IPS DF 6.9 (cell line): ENCODE measurements around the gene COL9A3.
A peak's percentile ranks its signal among the peaks of the same experiment; 100 is the strongest.

Source experiments
- DNase-seq: peaks from one replicate; pipeline ENCODE4 v3.0.0-alpha.2; 2013; ENCODE audit warnings: low read depth, low spot score
- H3K27ac ChIP-seq: one replicate; pipeline ENCODE4 v1.5.1; 2013; ENCODE audit warnings: low read length, control low read depth
- H3K27me3 ChIP-seq: 2 replicates; pipeline ENCODE4 v1.6.1; 2013; ENCODE audit warnings: mild to moderate bottlenecking, low read length; ENCODE audit not compliant: control insufficient read depth, insufficient read depth
- H3K36me3 ChIP-seq: 2 replicates; pipeline ENCODE4 v1.6.1; 2013; ENCODE audit warnings: low read length; ENCODE audit not compliant: control insufficient read depth, insufficient read depth
- H3K4me1 ChIP-seq: 2 replicates; pipeline ENCODE4 v1.6.1; 2013; ENCODE audit warnings: low read length; ENCODE audit not compliant: control insufficient read depth, insufficient read depth
- H3K4me3 ChIP-seq: 2 replicates; pipeline ENCODE4 v1.5.1; 2013; ENCODE audit warnings: mild to moderate bottlenecking, low read length
- H3K9me3 ChIP-seq: 2 replicates; pipeline ENCODE4 v1.6.1; 2013; ENCODE audit warnings: low read length, inconsistent platforms; ENCODE audit not compliant: control insufficient read depth, insufficient read depth
- WGBS: extraction: QIAGEN DNeasy Blood & Tissue Kit; methylation state at CpG from one replicate; pipeline ENCODE4 v1.1.7; 2013; ENCODE audit warnings: mixed read lengths, missing lambda C conversion rate; ENCODE audit not compliant: insufficient read length, insufficient coverage; 5-methylcytosine and 5-hydroxymethylcytosine counted together

The COL9A3 gene

GRCh38 chr20:62790075-62790474 is 26.8 kb upstream of the COL9A3 start:
- Histone ChIP-seq H3K4me3 (no peak overlapping the region), H3K36me3 (no peaks in the 10 kb centered on the region), H3K27ac (no peak overlapping the region), H3K4me1 (peaks cover 4% of the 10 kb centered on the region), H3K27me3 (no peaks in the 10 kb centered on the region), H3K9me3 (no peaks in the 10 kb centered on the region)
- WGBS, result no CpG with 5 or more reads among the region's 12 CpGs
- no peak for DNase-seq

GRCh38 chr20:62791301-62792181 is 25.3 kb upstream of the COL9A3 start:
- Histone ChIP-seq H3K4me3 (no peak overlapping the region; the same call in 1 of the 2 replicates), H3K4me1 (peaks cover 4% of the 10 kb centered on the region), H3K27ac (no peak overlapping the region), H3K36me3 (no peaks in the 10 kb centered on the region), H3K27me3 (no peaks in the 10 kb centered on the region), H3K9me3 (no peaks in the 10 kb centered on the region)
- DNase-seq, result no peak
- WGBS, result no CpG with 5 or more reads among the region's 23 CpGs

GRCh38 chr20:62792182-62792939 is 24.5 kb upstream of the COL9A3 start:
- Histone ChIP-seq H3K4me3 (no peak overlapping the region), H3K27me3 (no peaks in the 10 kb centered on the region), H3K27ac (no peak overlapping the region), H3K4me1 (peaks cover 4% of the 10 kb centered on the region), H3K9me3 (no peaks in the 10 kb centered on the region), H3K36me3 (no peaks in the 10 kb centered on the region)
- DNase-seq, result no peak
- WGBS, result no CpG with 5 or more reads among the region's 9 CpGs

- Histone ChIP-seq H3K27ac (no peak overlapping the region), H3K4me3 (no peak overlapping the region)
Measured at GRCh38 chr20:62792940-62793756, 23.7 kb upstream of the COL9A3 start.

GRCh38 chr20:62793757-62794006 is 23.2 kb upstream of the COL9A3 start:
- H3K27me3 ChIP-seq, result no peaks in the 10 kb centered on the region
- no peaks in the 10 kb centered on the region for H3K9me3 ChIP-seq
- H3K4me1 ChIP-seq, result peaks cover 4% of the 10 kb centered on the region
- H3K27ac ChIP-seq, result no peak overlapping the region
- H3K4me3 ChIP-seq, result no peak overlapping the region
- no CpG with 5 or more reads among the region's 7 CpGs for WGBS
- peaks cover 6% of the 10 kb centered on the region; the same call in 1 of the 2 replicates for H3K36me3 ChIP-seq
- no peak for DNase-seq

More at GRCh38 chr20:62792940-62793756, 23.7 kb upstream of the COL9A3 start:
- no peaks in the 10 kb centered on the region for H3K27me3 ChIP-seq
- no peaks in the 10 kb centered on the region for H3K9me3 ChIP-seq
- peaks cover 4% of the 10 kb centered on the region for H3K4me1 ChIP-seq
- WGBS, result no CpG with 5 or more reads among the region's 22 CpGs
- no peak for DNase-seq
- H3K36me3 ChIP-seq, result 0 out of 2 replicates have a peak, but pooled peaks cover under 1% of the 10 kb centered on the region

GRCh38 chr20:62794007-62794724 is 22.7 kb upstream of the COL9A3 start:
- H3K4me1 ChIP-seq, result peaks cover 4% of the 10 kb centered on the region
- no CpG with 5 or more reads among the region's 69 CpGs for WGBS
- peak; percentile 80 for DNase-seq
- H3K27me3 ChIP-seq, result no peaks in the 10 kb centered on the region
- H3K27ac ChIP-seq, result no peak overlapping the region
- no peaks in the 10 kb centered on the region for H3K9me3 ChIP-seq
- peaks cover 9% of the 10 kb centered on the region; the same call in 1 of the 2 replicates for H3K36me3 ChIP-seq
- H3K4me3 ChIP-seq, result peak overlapping the region; percentile 25; the same call in 1 of the 2 replicates

GRCh38 chr20:62795023-62795761 is 21.7 kb upstream of the COL9A3 start:
- Histone ChIP-seq H3K27me3 (no peaks in the 10 kb centered on the region), H3K4me1 (peaks cover 4% of the 10 kb centered on the region), H3K27ac (no peak overlapping the region), H3K4me3 (peak overlapping the region; percentile 34; the same call in 1 of the 2 replicates), H3K36me3 (peaks cover 12% of the 10 kb centered on the region; the same call in 1 of the 2 replicates), H3K9me3 (no peaks in the 10 kb centered on the region)
- WGBS, result no CpG with 5 or more reads among the region's 68 CpGs
- no peak for DNase-seq

- peaks cover 4% of the 10 kb centered on the region for H3K4me1 ChIP-seq
- no CpG with 5 or more reads among the region's 53 CpGs for WGBS
- H3K4me3 ChIP-seq, result peak overlapping the region; percentile 84
- H3K9me3 ChIP-seq, result no peaks in the 10 kb centered on the region
- no peaks in the 10 kb centered on the region for H3K27me3 ChIP-seq
- no peak overlapping the region for H3K27ac ChIP-seq
- DNase-seq, result no peak
- H3K36me3 ChIP-seq, result peaks cover 17% of the 10 kb centered on the region
Measured at GRCh38 chr20:62796699-62797491, 20.0 kb upstream of the COL9A3 start.
